SH-SY5Y (cell line): ENCODE measurements around the gene TFEB.

Source experiments
- GATA2 ChIP-seq: IDR thresholded peaks from 2 replicates; pipeline ENCODE4 v1.6.1; 2011; ENCODE audit warnings: mild to moderate bottlenecking, low read depth, low read length
- GATA3 ChIP-seq: IDR thresholded peaks from 2 replicates; pipeline ENCODE4 v1.6.1; 2011; ENCODE audit warnings: low read depth, mild to moderate bottlenecking, low read length, moderate library complexity

DNA sequence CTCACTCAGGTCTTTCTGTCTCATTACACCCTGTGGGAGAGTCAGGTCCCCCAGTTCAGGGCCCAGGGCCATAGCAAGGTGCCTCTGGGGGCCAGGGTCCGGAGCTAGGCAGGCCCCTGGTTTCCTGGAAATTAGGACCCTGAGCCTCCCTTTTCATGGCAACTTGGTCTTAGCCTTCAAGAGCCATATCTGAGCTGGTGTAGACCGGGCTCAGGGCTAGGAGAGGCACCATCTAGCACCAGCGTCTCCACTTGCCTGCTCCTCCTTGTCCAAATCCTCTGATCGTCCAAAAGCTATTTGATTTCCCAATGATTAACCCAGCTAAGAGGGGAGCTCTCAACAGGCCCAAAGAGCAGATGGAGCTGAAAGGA is 91.5 kb downstream of the TFEB start:
- TF ChIP-seq GATA2 (no peak), GATA3 (no peak)
